HepG2 (cell line): ENCODE data around the gene NR2F1-AS1. TPM values are rescaled to one million over a fixed set of nuclear protein-coding genes. Genes with fewer than 3 reads are reported as not detected.

Experiments
- ASH2L ChIP-seq: fragments of 300-600, 200-600 bp; sonication (generic); IDR thresholded peaks from 2 replicates; pipeline ENCODE4 v1.7.0; 2017; ENCODE audit warnings: low read depth, mild to moderate bottlenecking, moderate library complexity, mixed read lengths, low read length; ENCODE audit not compliant: insufficient read length
- CREM ChIP-seq, 2 experiments: sonication (generic) in 1 of 2; formaldehyde crosslinking in 1 of 2; IDR thresholded peaks; 2 replicates each; pipeline versions ENCODE4 v1.4.0 to v1.6.1; 2016 to 2020; ENCODE audit warnings: antibody characterized with exemption in 1 of 2, mild to moderate bottlenecking in 1 of 2, missing genetic modification reagents in 1 of 2
- HNRNPLL ChIP-seq: fragments of 200-400 bp; formaldehyde crosslinking; IDR thresholded peaks from 2 replicates; pipeline ENCODE4 v1.6.1; 2017; ENCODE audit warnings: mild to moderate bottlenecking, low read depth, low read length; ENCODE audit not compliant: poor library complexity, severe bottlenecking
- HOXA3 ChIP-seq: sonication (generic); formaldehyde crosslinking; IDR thresholded peaks from 2 replicates; pipeline ENCODE4 v1.5.0; 2020; ENCODE audit warnings: missing genetic modification reagents
- MAZ ChIP-seq, 2 experiments: sonication (generic) in 1 of 2; formaldehyde crosslinking in 1 of 2; IDR thresholded peaks; 2 replicates each; pipeline versions ENCODE4 v1.5.0 to v1.6.1; 2012 to 2020; ENCODE audit warnings: low read depth in 2 of 2, mild to moderate bottlenecking in 2 of 2, borderline replicate concordance in 1 of 2, improper control_type of control experiment in 1 of 2, low read length in 1 of 2, missing genetic modification reagents in 1 of 2, moderate library complexity in 1 of 2
- NCOA1 ChIP-seq: sonication (generic); formaldehyde crosslinking; IDR thresholded peaks from 2 replicates; pipeline ENCODE4 v1.9.0; 2021; ENCODE audit warnings: missing genetic modification reagents
- PAF1 ChIP-seq: IDR thresholded peaks from 2 replicates; pipeline ENCODE4 v1.6.1; 2016; ENCODE audit warnings: missing genetic modification reagents, missing compliant biosample characterization
- RAD51 ChIP-seq: fragments of 450-650 bp; IDR thresholded peaks from 2 replicates; pipeline ENCODE4 v1.6.1; 2016; ENCODE audit warnings: borderline replicate concordance
- SNAI1 ChIP-seq: sonication (generic); formaldehyde crosslinking; IDR thresholded peaks from 2 replicates; pipeline ENCODE4 v1.5.0; 2020; ENCODE audit warnings: mild to moderate bottlenecking, missing genetic modification reagents, borderline replicate concordance
- ZBTB33 ChIP-seq: sonication (generic); formaldehyde crosslinking; IDR thresholded peaks from 2 replicates; pipeline ENCODE4 v1.4.0; 2020; ENCODE audit warnings: missing genetic modification reagents
- ZBTB37 ChIP-seq: sonication (generic); formaldehyde crosslinking; IDR thresholded peaks from 2 replicates; pipeline ENCODE4 v1.4.0; 2020; ENCODE audit warnings: mild to moderate bottlenecking, missing genetic modification reagents
- ZC3H4 ChIP-seq: sonication (generic); formaldehyde crosslinking; IDR thresholded peaks from 2 replicates; pipeline ENCODE4 v1.4.0; 2020; ENCODE audit warnings: missing genetic modification reagents, borderline replicate concordance
- ZNF460 ChIP-seq: sonication (generic); formaldehyde crosslinking; IDR thresholded peaks from 2 replicates; pipeline ENCODE4 v1.5.1; 2020; ENCODE audit warnings: missing genetic modification reagents, mild to moderate bottlenecking, borderline replicate concordance
- polyA plus RNA-seq, 8 experiments: library from polyadenylated mRNA; depleted of rRNA in 3 of 8; stranded (reverse) in 7 of 8; unstranded in 1 of 8; fragments of >200 nt; fragmentation: Illumina TruSeq in 4 of 8; extraction: Trizol in 4 of 8; gene quantifications; 2 replicates each; pipeline versions ENCODE4 v1.2.1 to v1.2.3, GENCODE V29; 2011 to 2016; ENCODE audit warnings: low read depth in 4 of 8, missing spikeins in 1 of 8, mixed read lengths in 1 of 8; ENCODE audit not compliant: insufficient read depth in 1 of 8
- total RNA-seq, 5 experiments: library from RNA; depleted of rRNA; stranded (reverse); fragments of >200 nt; fragmentation: Illumina TruSeq; extraction: Trizol; gene quantifications; 2 replicates each; pipeline ENCODE4 v1.2.3, GENCODE V29; 2016; ENCODE audit warnings: low read depth in 1 of 5
- TF ChIP-seq, protein P1 (sequence below): fragments of 450-650 bp; IDR thresholded peaks from 2 replicates; pipeline ENCODE4 v1.6.1; 2017
- TF ChIP-seq, protein P2 (sequence below): sonication (generic); formaldehyde crosslinking; IDR thresholded peaks from 2 replicates; pipeline ENCODE4 v1.4.0; 2020; ENCODE audit warnings: missing genetic modification reagents, borderline replicate concordance
- TF ChIP-seq, protein P3 (sequence below): sonication (generic); formaldehyde crosslinking; IDR thresholded peaks from 2 replicates; pipeline ENCODE4 v1.4.0; 2020; ENCODE audit warnings: missing genetic modification reagents

The NR2F1-AS1 gene
- total and polyA plus RNA-seq, 2 of the 13 experiments (the other 11 are each of a cell fraction or from before 2014, with no cell fraction given), result 2.8 TPM

- TF ChIP-seq, protein P1, sequence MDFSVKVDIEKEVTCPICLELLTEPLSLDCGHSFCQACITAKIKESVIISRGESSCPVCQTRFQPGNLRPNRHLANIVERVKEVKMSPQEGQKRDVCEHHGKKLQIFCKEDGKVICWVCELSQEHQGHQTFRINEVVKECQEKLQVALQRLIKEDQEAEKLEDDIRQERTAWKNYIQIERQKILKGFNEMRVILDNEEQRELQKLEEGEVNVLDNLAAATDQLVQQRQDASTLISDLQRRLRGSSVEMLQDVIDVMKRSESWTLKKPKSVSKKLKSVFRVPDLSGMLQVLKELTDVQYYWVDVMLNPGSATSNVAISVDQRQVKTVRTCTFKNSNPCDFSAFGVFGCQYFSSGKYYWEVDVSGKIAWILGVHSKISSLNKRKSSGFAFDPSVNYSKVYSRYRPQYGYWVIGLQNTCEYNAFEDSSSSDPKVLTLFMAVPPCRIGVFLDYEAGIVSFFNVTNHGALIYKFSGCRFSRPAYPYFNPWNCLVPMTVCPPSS, result no peak
- TF ChIP-seq ZC3H4 (CRISPR knock-in tag) (no peak), RAD51 (no peak), ZNF460 (CRISPR knock-in tag) (no peak), ASH2L (no peak), ZBTB37 (CRISPR knock-in tag) (no peak), NCOA1 (CRISPR knock-in tag) (no peak), HOXA3 (CRISPR knock-in tag) (no peak), SNAI1 (CRISPR knock-in tag) (no peak), HNRNPLL (peak; percentile 28), PAF1 (CRISPR knock-in tag) (no peak), MAZ (IDR thresholded peaks at IDR 0.05; ENCODE audit: borderline replicate concordance, low read depth, low read length) (peak; percentile 21; the same call in 1 of the 2 replicates), MAZ (CRISPR knock-in tag; IDR thresholded peaks at IDR 0.05; ENCODE audit: low read depth) (no peak), CREM (IDR thresholded peaks at IDR 0.05) (no peak), CREM (CRISPR knock-in tag; IDR thresholded peaks at IDR 0.05) (no peak), ZBTB33 (CRISPR knock-in tag) (peak; percentile 88)
- TF ChIP-seq, protein P2, sequence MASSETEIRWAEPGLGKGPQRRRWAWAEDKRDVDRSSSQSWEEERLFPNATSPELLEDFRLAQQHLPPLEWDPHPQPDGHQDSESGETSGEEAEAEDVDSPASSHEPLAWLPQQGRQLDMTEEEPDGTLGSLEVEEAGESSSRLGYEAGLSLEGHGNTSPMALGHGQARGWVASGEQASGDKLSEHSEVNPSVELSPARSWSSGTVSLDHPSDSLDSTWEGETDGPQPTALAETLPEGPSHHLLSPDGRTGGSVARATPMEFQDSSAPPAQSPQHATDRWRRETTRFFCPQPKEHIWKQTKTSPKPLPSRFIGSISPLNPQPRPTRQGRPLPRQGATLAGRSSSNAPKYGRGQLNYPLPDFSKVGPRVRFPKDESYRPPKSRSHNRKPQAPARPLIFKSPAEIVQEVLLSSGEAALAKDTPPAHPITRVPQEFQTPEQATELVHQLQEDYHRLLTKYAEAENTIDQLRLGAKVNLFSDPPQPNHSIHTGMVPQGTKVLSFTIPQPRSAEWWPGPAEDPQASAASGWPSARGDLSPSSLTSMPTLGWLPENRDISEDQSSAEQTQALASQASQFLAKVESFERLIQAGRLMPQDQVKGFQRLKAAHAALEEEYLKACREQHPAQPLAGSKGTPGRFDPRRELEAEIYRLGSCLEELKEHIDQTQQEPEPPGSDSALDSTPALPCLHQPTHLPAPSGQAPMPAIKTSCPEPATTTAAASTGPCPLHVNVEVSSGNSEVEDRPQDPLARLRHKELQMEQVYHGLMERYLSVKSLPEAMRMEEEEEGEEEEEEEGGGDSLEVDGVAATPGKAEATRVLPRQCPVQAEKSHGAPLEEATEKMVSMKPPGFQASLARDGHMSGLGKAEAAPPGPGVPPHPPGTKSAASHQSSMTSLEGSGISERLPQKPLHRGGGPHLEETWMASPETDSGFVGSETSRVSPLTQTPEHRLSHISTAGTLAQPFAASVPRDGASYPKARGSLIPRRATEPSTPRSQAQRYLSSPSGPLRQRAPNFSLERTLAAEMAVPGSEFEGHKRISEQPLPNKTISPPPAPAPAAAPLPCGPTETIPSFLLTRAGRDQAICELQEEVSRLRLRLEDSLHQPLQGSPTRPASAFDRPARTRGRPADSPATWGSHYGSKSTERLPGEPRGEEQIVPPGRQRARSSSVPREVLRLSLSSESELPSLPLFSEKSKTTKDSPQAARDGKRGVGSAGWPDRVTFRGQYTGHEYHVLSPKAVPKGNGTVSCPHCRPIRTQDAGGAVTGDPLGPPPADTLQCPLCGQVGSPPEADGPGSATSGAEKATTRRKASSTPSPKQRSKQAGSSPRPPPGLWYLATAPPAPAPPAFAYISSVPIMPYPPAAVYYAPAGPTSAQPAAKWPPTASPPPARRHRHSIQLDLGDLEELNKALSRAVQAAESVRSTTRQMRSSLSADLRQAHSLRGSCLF (CRISPR knock-in tag), result no peak
- TF ChIP-seq, protein P3, sequence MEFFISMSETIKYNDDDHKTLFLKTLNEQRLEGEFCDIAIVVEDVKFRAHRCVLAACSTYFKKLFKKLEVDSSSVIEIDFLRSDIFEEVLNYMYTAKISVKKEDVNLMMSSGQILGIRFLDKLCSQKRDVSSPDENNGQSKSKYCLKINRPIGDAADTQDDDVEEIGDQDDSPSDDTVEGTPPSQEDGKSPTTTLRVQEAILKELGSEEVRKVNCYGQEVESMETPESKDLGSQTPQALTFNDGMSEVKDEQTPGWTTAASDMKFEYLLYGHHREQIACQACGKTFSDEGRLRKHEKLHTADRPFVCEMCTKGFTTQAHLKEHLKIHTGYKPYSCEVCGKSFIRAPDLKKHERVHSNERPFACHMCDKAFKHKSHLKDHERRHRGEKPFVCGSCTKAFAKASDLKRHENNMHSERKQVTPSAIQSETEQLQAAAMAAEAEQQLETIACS (CRISPR knock-in tag), result no peak
These were observed 15.9 kb upstream of the NR2F1-AS1 start (continued) for GRCh38 chr5:93596676-93597490.
